Osteocyte (in vitro differentiated cells): ENCODE measurements around the gene LARGE1. TPM values are rescaled to one million over a fixed set of nuclear protein-coding genes. Genes with fewer than 3 reads are reported as not detected.

ENCODE experiments used
- DNase-seq: peaks from one replicate; pipeline ENCODE4 v3.0.0; 2021; ENCODE audit warnings: mixed read lengths; ENCODE audit not compliant: unreplicated experiment; ENCODE audit errors: extremely low spot score
- H3K27ac Mint-ChIP-seq: one replicate; pipeline ENCODE4 v1.8.0; 2021; ENCODE audit warnings: mild to moderate bottlenecking, mixed read lengths; ENCODE audit not compliant: unreplicated experiment
- H3K27me3 Mint-ChIP-seq: one replicate; pipeline ENCODE4 v1.8.0; 2021; ENCODE audit warnings: mixed read lengths; ENCODE audit not compliant: unreplicated experiment
- H3K36me3 Mint-ChIP-seq: one replicate; pipeline ENCODE4 v1.8.0; 2021; ENCODE audit warnings: mixed read lengths; ENCODE audit not compliant: unreplicated experiment
- H3K4me1 Mint-ChIP-seq: one replicate; pipeline ENCODE4 v1.8.0; 2021; ENCODE audit warnings: mixed read lengths; ENCODE audit not compliant: unreplicated experiment
- H3K4me3 Mint-ChIP-seq: one replicate; pipeline ENCODE4 v1.8.0; 2021; ENCODE audit warnings: mild to moderate bottlenecking, moderate library complexity, mixed read lengths; ENCODE audit not compliant: unreplicated experiment
- H3K9me3 Mint-ChIP-seq: one replicate; pipeline ENCODE4 v1.8.0; 2021; ENCODE audit warnings: mixed read lengths; ENCODE audit not compliant: unreplicated experiment
- total RNA-seq: library from RNA; stranded (reverse); gene quantifications from 2 replicates; pipeline ENCODE4 v1.2.1, GENCODE V29; 2021
- TF ChIP-seq, protein P1 (sequence below): fragments of 200-600 bp; sonication (generic); IDR thresholded peaks from 2 replicates; pipeline ENCODE4 v1.5.0; 2021; ENCODE audit warnings: antibody characterized with exemption, mild to moderate bottlenecking, moderate library complexity

Gene LARGE1
- total RNA-seq, 1 donor from 2014 or later: 17.6 TPM

DNA sequence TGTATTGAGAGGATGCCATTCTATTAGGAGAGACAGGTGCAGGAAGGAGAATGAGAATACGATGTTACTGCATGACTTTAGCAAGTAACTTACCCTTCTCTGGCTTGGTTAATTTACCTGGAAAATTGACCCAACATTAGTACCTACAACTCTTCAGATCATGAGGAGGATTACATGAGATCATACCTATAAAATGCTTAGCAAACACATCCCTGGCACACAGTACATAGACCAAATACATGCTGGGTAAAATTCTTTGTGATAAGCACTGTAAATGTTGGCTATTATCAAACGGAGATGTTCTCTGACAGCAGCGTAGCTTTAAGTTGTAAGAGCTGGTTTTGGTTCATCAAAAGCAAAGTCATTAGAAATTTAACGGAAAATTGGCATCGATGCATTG lies 28.8 kb downstream of the LARGE1 start:
- Mint-ChIP-seq H3K9me3 (peaks cover 4% of the 10 kb centered on the region), H3K27ac (no peak overlapping the region), H3K36me3 (no peaks in the 10 kb centered on the region), H3K27me3 (no peaks in the 10 kb centered on the region), H3K4me1 (no peaks in the 10 kb centered on the region), H3K4me3 (no peak overlapping the region)
- no peak for DNase-seq
- TF ChIP-seq, protein P1, sequence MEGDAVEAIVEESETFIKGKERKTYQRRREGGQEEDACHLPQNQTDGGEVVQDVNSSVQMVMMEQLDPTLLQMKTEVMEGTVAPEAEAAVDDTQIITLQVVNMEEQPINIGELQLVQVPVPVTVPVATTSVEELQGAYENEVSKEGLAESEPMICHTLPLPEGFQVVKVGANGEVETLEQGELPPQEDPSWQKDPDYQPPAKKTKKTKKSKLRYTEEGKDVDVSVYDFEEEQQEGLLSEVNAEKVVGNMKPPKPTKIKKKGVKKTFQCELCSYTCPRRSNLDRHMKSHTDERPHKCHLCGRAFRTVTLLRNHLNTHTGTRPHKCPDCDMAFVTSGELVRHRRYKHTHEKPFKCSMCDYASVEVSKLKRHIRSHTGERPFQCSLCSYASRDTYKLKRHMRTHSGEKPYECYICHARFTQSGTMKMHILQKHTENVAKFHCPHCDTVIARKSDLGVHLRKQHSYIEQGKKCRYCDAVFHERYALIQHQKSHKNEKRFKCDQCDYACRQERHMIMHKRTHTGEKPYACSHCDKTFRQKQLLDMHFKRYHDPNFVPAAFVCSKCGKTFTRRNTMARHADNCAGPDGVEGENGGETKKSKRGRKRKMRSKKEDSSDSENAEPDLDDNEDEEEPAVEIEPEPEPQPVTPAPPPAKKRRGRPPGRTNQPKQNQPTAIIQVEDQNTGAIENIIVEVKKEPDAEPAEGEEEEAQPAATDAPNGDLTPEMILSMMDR: no peak

DNA sequence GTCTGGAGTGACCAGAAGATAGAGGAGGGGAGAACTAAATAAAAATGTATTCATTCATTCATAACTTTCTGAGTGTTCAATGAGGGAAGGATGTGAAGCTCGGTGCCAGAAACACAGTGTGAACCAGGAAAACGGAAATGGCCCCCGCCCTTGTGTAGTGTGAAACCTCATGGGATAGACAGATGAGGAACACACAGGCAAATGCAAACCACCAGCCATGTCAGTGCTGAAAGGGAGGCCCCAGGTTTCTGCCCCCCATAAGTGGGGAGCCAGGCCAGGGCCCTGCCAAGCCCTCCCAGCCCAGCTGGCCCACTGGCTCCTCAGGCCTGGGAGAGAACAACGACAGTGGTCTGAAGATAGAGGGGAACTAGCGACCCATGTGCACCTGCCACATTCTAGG lies 30.5 kb downstream of the LARGE1 start:
- Mint-ChIP-seq H3K4me1 (no peaks in the 10 kb centered on the region), H3K9me3 (no peaks in the 10 kb centered on the region), H3K27ac (no peak overlapping the region), H3K27me3 (no peaks in the 10 kb centered on the region), H3K4me3 (no peak overlapping the region), H3K36me3 (no peaks in the 10 kb centered on the region)
- TF ChIP-seq, protein P1: no peak
- no peak for DNase-seq

DNA sequence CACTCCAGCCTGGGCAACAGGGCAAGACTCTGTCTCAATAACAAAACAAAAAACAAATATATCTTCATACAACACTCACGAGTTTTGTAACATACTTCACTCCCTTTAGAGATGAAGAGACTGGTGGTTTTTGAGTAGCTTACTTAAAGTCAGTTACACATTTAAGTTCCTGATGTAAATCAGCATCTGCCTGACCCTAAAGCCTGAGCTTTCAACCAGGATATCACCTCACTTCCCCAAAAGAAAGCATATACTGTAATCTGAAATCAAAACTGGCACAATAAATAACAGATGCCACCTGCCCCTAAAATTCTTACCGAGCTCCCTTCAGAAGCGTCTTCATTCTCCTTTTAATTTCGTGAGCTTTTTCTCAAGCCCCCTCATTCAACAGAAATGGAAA lies 31.5 kb downstream of the LARGE1 start:
- Mint-ChIP-seq H3K27me3 (no peaks in the 10 kb centered on the region), H3K4me3 (no peak overlapping the region), H3K36me3 (no peaks in the 10 kb centered on the region), H3K9me3 (no peaks in the 10 kb centered on the region), H3K4me1 (peaks cover under 1% of the 10 kb centered on the region), H3K27ac (no peak overlapping the region)
- DNase-seq: no peak
- TF ChIP-seq, protein P1: no peak

DNA sequence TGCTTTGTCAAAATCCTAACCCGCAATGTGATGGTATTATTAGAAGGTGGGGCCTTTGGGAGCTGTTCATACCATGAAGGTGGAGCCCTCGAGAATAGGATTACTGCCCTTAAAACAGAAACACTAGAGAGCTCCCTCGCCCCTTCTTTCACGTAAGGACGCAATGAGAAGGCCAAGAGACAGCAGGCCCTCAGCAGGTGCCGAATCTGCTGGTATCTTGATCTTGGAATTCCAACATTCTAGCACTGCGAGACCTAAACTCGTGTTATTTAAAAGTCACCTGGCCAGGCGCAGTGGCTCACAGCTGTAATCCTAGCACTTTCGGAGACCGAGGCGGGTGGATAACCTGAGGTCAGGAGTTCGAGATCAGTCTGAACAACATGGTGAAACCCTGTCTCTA lies 33.1 kb downstream of the LARGE1 start:
- Mint-ChIP-seq H3K4me1 (peaks cover 6% of the 10 kb centered on the region), H3K27ac (no peak overlapping the region), H3K9me3 (no peaks in the 10 kb centered on the region), H3K36me3 (no peaks in the 10 kb centered on the region), H3K27me3 (no peaks in the 10 kb centered on the region), H3K4me3 (no peak overlapping the region)
- TF ChIP-seq, protein P1: no peak
- DNase-seq: no peak

DNA sequence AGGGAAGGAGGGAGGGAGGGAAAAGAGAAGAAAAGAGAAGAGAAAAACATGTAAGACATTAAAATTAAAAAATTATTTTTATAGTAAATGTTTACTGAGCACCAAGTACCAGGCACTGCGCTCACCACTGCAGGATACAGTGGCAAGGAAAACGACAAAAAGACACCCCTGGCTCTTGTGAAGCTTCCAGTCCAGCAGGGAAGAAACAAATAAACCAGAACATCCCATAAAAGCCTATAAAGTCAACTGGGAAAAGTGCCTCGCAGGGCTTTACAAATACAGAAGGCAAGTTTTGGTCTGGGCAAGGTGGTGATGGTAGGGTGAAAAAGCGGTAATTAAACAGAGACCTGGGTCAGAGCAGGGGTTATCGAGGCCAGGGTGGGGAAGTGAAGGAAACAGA lies 33.6 kb downstream of the LARGE1 start:
- H3K27ac Mint-ChIP-seq: no peak overlapping the region
- no peaks in the 10 kb centered on the region for H3K27me3 Mint-ChIP-seq
- TF ChIP-seq, protein P1: no peak
- no peak for DNase-seq
- peaks cover 7% of the 10 kb centered on the region for H3K4me1 Mint-ChIP-seq
- H3K4me3 Mint-ChIP-seq: no peak overlapping the region
- no peaks in the 10 kb centered on the region for H3K9me3 Mint-ChIP-seq
- H3K36me3 Mint-ChIP-seq: no peaks in the 10 kb centered on the region
